NCI-H748 treated with DMSO at 0.1 percent for 48 hours (cell line): ENCODE data around the gene GPC5.

Source experiments
- DNase-seq: peaks from one replicate; lab custom pipeline; 2025; lab: John Stamatoyannopoulos, UW

The GPC5 gene

GRCh38 chr13:91459485-91459884 is 61.1 kb downstream of the GPC5 start:
- DNase-seq = no peak

- no peak for DNase-seq
Measured at GRCh38 chr13:91464336-91464735, 65.9 kb downstream of the GPC5 start.

- no peak for DNase-seq
Measured at GRCh38 chr13:91467236-91467635, 68.8 kb downstream of the GPC5 start.

GRCh38 chr13:91468301-91468700 is 69.9 kb downstream of the GPC5 start:
- no peak for DNase-seq

- no peak for DNase-seq
Measured at GRCh38 chr13:91470084-91470621, 71.7 kb downstream of the GPC5 start.

GRCh38 chr13:91470681-91471080 is 72.3 kb downstream of the GPC5 start:
- DNase-seq = no peak

DNA sequence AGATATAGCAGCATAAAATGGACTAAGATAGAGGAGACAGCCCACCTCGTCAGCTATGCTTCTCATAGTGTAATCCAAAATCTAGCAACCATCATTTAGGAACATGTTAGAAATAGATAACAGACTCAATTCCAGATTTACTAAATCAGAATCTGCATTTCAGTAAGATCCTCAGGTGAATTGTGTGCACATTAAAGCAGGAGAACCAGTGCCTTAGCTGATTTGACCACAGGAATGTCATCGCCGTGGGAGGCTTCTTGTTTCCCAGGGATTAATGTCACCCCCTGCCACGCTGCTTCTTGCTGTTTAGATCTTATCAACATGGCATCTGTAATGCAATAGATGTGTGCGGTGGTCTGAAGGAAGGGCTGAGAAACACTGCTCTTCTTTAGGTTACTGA is 84.0 kb downstream of the GPC5 start:
- no peak for DNase-seq

DNA sequence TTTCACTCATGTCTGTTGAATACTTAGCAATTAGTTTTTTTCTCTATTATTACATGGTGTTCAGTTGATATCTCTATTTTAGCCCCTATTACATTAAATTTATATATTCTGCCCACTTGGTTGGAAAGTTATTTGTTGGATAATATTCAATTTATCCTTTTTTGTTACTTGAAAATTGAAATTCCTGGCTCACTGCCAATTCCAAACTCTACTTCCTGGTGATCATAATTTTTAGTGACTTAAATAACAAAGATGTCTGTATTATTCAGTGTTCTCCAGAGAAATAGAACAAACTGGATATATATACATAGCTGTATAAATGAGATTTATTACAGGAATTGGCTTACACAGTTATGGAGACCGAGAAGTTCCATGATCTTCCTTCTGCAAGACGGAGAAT is 93.6 kb downstream of the GPC5 start:
- no peak for DNase-seq

- no peak for DNase-seq
Measured at GRCh38 chr13:91493442-91493841, 95.0 kb downstream of the GPC5 start.

GRCh38 chr13:91498298-91498697 is 99.9 kb downstream of the GPC5 start:
- DNase-seq = no peak

DNA sequence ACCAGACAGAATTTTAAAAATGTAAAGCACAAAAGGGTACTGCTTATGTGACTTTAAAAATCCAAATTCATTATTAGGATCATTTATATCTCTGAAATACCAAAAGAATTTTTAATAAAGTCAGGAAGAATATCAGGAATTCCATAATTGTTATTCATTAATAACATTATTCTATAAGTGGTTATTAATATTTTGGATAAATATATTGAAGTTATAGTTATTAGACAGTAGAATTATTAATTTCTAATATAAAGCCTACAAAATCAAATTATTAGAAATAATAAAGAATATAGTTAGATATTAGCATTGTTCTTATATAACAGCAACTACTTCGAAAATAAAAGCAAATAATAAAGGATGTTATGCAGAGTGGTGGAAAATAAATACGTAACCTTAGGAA is 105.8 kb downstream of the GPC5 start:
- DNase-seq = no peak

DNA sequence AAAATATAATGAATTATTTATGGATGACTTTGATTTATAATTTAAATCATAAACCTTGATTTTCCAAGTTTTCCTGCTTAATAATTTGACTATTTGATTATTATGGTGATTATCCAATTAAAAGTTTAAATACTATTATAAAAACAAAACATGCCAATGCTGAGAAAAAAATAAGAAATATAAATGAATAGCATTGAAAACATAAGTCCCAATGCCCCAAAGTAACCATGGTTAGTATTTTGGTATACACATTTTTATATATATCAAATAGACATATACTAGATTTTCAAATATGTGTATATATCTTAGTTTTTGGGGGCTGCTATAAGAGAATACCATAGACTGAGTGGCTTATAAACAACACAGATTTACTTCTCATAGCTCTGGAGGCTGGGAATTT is 108.3 kb downstream of the GPC5 start:
- no peak for DNase-seq

- DNase-seq = no peak
Measured at GRCh38 chr13:91510058-91510457, 111.6 kb downstream of the GPC5 start.

DNA sequence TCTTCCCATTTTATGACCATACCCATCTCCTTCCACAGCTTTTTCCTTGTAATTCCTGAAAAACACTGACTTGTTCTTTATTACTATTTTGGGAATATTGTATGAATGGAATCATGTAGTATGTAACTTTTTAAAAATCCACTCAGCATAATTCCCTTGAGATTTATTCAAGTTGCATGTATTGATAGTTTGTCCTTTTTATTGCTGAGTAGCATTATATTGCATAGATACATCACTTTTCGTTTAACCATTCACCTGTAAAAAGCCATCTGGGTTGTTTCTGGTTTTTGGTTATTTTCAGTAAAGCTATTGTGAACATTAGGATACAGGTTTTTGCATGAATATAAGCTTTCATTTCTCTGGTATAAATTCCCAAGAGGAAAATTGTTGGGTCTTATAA is 115.4 kb downstream of the GPC5 start:
- no peak for DNase-seq

GRCh38 chr13:91516799-91517198 is 118.4 kb downstream of the GPC5 start:
- no peak for DNase-seq

- peak; percentile 87 for DNase-seq
Measured at GRCh38 chr13:91520952-91521351, 122.5 kb downstream of the GPC5 start.

GRCh38 chr13:91523116-91523515 is 124.7 kb downstream of the GPC5 start:
- no peak for DNase-seq

DNA sequence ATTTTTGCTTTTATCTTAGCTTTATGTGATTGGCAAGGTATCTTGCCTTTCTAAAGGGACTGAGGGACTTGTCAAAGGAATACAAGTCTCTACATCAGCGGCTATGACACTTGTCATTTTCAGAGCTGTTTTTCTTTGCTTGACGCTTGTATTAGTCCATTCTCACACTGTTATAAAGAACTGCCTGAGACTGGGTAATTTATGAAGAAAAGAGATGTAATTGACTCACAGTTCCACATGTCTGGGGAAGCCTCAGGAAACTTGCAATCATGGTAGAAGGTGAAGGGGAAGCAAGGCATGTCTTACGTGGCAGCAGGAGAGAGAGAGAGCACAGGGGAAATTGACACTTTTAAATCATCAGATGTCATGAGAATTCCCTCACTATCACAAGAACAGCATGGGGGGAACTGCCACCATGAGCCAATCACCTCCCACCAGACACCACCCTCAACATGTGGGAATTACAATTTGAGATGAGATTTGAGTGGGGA is 128.2 kb downstream of the GPC5 start:
- no peak for DNase-seq

DNA sequence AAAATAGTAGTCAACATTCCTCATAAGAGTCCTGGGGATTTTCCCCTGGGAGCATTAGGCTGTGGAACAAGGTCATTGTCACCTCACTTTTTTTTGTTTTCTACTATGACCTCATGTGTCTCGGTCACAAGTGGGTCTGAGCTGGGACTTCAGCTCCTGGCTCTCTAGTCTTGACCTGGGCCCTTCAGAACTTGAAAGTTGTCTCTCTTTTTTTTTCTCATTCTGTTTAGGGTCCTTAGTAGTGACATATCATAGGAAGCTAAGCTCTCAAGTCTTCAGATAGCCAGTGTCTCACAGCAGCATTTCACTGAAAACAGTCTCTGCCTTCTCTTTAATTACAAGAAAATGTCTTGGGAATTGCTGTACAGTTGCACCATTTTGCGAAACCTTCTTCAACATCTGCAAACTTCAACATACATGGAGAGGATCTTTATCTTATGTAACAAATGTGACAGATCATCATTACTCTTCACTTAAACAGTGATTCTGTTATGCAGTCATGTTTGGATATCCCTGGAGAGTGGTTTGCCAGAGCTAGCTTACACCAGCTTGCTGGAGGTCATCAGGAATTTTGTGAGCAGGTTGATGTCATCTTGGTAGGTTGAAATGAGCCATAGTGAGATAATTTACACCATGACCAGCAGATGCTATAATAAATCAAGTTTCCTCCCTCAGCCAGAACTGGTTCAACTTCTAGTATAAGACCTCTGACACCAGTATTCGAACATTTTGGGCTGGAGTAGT is 131.5 kb downstream of the GPC5 start:
- no peak for DNase-seq

GRCh38 chr13:91531646-91532045 is 133.2 kb downstream of the GPC5 start:
- DNase-seq = no peak

- no peak for DNase-seq
Measured at GRCh38 chr13:91533354-91533753, 134.9 kb downstream of the GPC5 start.

GRCh38 chr13:91534996-91535395 is 136.6 kb downstream of the GPC5 start:
- no peak for DNase-seq

DNA sequence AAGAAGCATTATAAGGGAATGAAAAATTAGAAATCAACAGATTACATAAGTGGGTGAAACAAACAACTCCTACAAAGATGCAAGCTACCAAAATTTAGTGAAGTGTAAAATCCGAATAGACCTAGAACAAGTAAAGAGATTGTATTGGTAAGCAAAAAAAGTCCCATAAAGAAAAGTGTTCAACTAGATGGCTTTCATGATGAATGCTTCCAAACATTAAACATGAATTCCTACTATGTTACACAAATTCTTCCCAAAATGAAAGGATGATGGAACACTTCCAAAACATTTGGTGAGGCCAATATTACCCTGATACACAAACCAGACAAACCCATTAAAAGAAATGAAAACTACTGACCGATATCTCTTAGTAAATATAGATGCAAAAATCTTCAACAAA is 139.0 kb downstream of the GPC5 start:
- DNase-seq = no peak
